WERI-Rb-1 (cell line): ENCODE data around the gene CHPT1.

Experiments used
- DNase-seq: peaks from one replicate; pipeline ENCODE4 v3.0.0-alpha.2; 2020
- H3K27ac ChIP-seq: fragments of 250-450 bp; sonication (Bioruptor Pico); 2 replicates; pipeline ENCODE4 v1.5.1; 2020; ENCODE audit warnings: mild to moderate bottlenecking, moderate library complexity
- H3K27me3 ChIP-seq: fragments of 250-450 bp; sonication (Bioruptor Pico); 2 replicates; pipeline ENCODE4 v1.5.1; 2021; ENCODE audit warnings: mild to moderate bottlenecking, low read depth, moderate library complexity; ENCODE audit not compliant: insufficient read depth, severe bottlenecking
- H3K36me3 ChIP-seq: fragments of 250-450 bp; sonication (Bioruptor Pico); 2 replicates; pipeline ENCODE4 v1.5.1; 2020; ENCODE audit warnings: mild to moderate bottlenecking, moderate library complexity
- H3K4me3 ChIP-seq: 2 replicates; pipeline ENCODE4 v1.5.1; 2011; ENCODE audit warnings: low read depth, mild to moderate bottlenecking, control low read depth, low read length
- H3K9me3 ChIP-seq: fragments of 250-450 bp; sonication (Bioruptor Pico); 2 replicates; pipeline ENCODE4 v1.5.1; 2021; ENCODE audit warnings: mild to moderate bottlenecking, moderate library complexity; ENCODE audit not compliant: severe bottlenecking
- CTCF ChIP-seq: IDR thresholded peaks from 2 replicates; pipeline ENCODE4 v1.5.1; 2011; ENCODE audit warnings: low read depth, mild to moderate bottlenecking, control low read depth, inconsistent platforms, low read length

The CHPT1 gene

GRCh38 chr12:101714877-101715444, 17.5 kb downstream of the CHPT1 start:
- Histone ChIP-seq H3K27me3 (no peaks in the 10 kb centered on the region), H3K4me3 (no peak overlapping the region), H3K9me3 (no peaks in the 10 kb centered on the region), H3K27ac (no peak overlapping the region), H3K36me3 (no peaks in the 10 kb centered on the region)
- TF ChIP-seq CTCF = no peak
- no peak for DNase-seq

DNA sequence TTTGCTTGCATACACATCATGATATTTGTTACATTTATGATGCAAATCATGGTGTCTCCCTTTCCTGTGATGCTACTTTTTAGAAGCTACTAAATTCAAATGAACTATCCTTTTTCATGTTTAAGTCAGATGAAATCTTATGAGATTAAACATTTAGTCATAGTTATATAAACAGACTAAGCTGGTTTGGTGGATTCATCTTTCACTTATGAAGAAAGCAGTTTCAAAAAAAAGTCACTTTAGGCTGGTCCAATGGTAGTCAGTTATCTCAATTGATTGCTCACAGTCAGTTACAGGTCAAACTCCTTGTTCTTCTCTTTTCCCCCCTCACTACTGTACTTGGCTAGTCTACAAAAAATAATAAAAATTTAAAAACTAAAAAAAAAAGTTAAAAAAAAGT, 22.1 kb downstream of the CHPT1 start:
- DNase-seq = no peak
- Histone ChIP-seq H3K9me3 (no peaks in the 10 kb centered on the region), H3K27me3 (no peaks in the 10 kb centered on the region), H3K27ac (no peak overlapping the region), H3K36me3 (no peaks in the 10 kb centered on the region), H3K4me3 (no peak overlapping the region)
- TF ChIP-seq CTCF = no peak

- Histone ChIP-seq H3K27ac (no peak overlapping the region), H3K36me3 (no peaks in the 10 kb centered on the region), H3K27me3 (no peaks in the 10 kb centered on the region), H3K9me3 (no peaks in the 10 kb centered on the region), H3K4me3 (no peak overlapping the region)
- DNase-seq = no peak
- no peak for TF ChIP-seq CTCF
These were observed 22.7 kb downstream of the CHPT1 start for GRCh38 chr12:101720118-101720517.

DNA sequence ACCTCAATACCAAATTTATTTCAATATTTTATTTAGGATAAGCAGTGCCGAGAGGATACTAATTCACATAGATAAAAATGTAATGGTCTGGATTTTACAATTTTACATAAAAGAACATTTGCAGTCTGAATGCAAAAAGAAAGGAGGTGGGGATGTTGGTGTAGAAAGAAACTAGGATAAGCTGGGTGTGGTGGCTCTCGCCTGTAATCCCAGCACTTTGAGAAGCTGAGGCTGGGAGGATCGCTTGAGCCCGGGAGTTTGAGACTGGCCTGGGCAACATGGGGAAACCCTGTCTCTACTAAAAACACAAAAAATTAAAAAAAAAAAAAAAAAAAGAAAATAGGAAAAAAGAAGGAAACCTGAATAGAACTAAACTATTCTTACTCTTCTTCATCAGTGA, 25.0 kb downstream of the CHPT1 start:
- H3K27ac ChIP-seq = no peak overlapping the region
- no peak for TF ChIP-seq CTCF
- H3K4me3 ChIP-seq = no peak overlapping the region
- no peaks in the 10 kb centered on the region for H3K9me3 ChIP-seq
- no peaks in the 10 kb centered on the region; the same call in 1 of the 2 replicates for H3K36me3 ChIP-seq
- no peaks in the 10 kb centered on the region for H3K27me3 ChIP-seq
- DNase-seq = no peak

- Histone ChIP-seq H3K4me3 (no peak overlapping the region), H3K36me3 (no peaks in the 10 kb centered on the region; the same call in 1 of the 2 replicates), H3K27ac (no peak overlapping the region), H3K27me3 (no peaks in the 10 kb centered on the region), H3K9me3 (no peaks in the 10 kb centered on the region)
- TF ChIP-seq CTCF = no peak
- DNase-seq = no peak
These were observed 29.7 kb downstream of the CHPT1 start for GRCh38 chr12:101727098-101727497.

GRCh38 chr12:101729842-101730241, 32.4 kb downstream of the CHPT1 start:
- Histone ChIP-seq H3K36me3 (no peaks in the 10 kb centered on the region; the same call in 1 of the 2 replicates), H3K27ac (no peak overlapping the region), H3K9me3 (no peaks in the 10 kb centered on the region)

More at GRCh38 chr12:101729842-101730241, 32.4 kb downstream of the CHPT1 start:
- no peak for TF ChIP-seq CTCF
- Histone ChIP-seq H3K4me3 (no peak overlapping the region), H3K27me3 (no peaks in the 10 kb centered on the region)
- DNase-seq = no peak
